Adipocyte (in vitro differentiated cells): ENCODE data around the gene GOLGA8R.
"Not testable (repeated sequence)": the region's sequence is repeated elsewhere in the genome, so short reads cannot be mapped to it uniquely, and the experiment has no call there.

Experiments
- DNase-seq: peaks from one replicate; pipeline ENCODE4 v3.0.0-alpha.2; 2015; ENCODE audit warnings: low read depth
- H3K27me3 ChIP-seq: replicated peaks from 2 replicates; pipeline ENCODE4 v1.7.0; 2013; ENCODE audit warnings: mild to moderate bottlenecking, low read length, moderate library complexity; ENCODE audit not compliant: control insufficient read depth, insufficient read depth
- H3K36me3 ChIP-seq: 2 replicates; pipeline ENCODE4 v1.7.0; 2013; ENCODE audit warnings: low read length, mild to moderate bottlenecking, moderate library complexity; ENCODE audit not compliant: control insufficient read depth, insufficient read depth, severe bottlenecking
- H3K4me1 ChIP-seq: 2 replicates; pipeline ENCODE4 v1.7.0; 2013; ENCODE audit warnings: mild to moderate bottlenecking, low read length, moderate library complexity; ENCODE audit not compliant: control insufficient read depth, insufficient read depth
- H3K4me3 ChIP-seq: 2 replicates; pipeline ENCODE4 v1.7.0; 2013; ENCODE audit warnings: mild to moderate bottlenecking, low read length, moderate library complexity
- H3K9ac ChIP-seq: 2 replicates; pipeline ENCODE4 v1.7.0; 2013; ENCODE audit warnings: mild to moderate bottlenecking, low read length, moderate library complexity
- H3K9me3 ChIP-seq: 2 replicates; pipeline ENCODE4 v1.7.0; 2013; ENCODE audit warnings: mild to moderate bottlenecking, low read length, moderate library complexity; ENCODE audit not compliant: control insufficient read depth

The GOLGA8R gene

DNA sequence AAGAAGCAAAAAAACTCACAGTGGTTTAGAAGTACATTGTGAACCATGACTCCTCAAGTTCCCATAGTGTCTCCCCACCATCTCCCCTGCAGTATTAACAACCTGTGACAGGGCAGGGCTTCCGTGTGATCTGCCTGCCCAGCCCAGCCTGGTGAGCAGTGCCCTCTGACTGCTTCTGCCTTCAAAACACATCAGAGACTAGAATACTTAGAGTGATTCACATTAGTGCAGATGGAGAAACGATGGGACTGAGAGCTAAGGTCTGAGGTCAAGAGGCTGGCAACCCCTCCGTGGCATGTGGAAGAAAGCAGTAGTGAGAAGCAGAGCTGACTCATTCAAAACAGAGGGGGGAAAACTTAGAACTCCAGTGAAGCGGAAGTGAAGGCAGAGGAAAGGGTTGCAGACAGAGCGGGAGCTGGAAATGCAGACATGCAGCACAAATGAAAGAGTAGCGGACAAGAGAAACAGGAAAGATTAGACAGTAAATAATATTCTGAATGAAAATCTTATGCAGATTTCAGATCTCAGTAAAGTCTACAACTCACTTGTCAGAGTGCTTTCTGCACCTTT lies 27.7 kb downstream of the GOLGA8R start:
- not testable (repeated sequence) for H3K9ac ChIP-seq

DNA sequence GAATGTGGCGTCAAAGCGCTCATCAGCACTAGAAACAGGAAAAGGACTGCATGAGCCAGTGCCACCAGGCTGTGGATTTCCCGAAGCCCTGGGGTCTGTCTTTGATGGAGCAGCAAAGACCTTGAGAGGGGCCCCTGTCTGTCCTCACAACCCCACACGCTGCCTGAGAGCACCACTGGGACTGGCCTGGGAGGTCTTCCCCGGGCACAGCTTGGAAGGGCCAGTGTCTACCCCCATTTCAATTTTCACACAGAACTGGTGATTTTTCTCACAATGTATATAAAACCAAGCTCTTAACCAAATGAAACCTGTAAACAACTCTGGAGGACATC lies 37.0 kb downstream of the GOLGA8R start:
- not testable (repeated sequence) for H3K4me3 ChIP-seq, H3K4me1 ChIP-seq, H3K27me3 ChIP-seq, H3K9ac ChIP-seq, H3K36me3 ChIP-seq, DNase-seq, H3K9me3 ChIP-seq

More for the DNA sequence above, 27.7 kb downstream of the GOLGA8R start:
- not testable (repeated sequence) for H3K36me3 ChIP-seq, H3K9me3 ChIP-seq, H3K4me3 ChIP-seq, H3K4me1 ChIP-seq, DNase-seq, H3K27me3 ChIP-seq

DNA sequence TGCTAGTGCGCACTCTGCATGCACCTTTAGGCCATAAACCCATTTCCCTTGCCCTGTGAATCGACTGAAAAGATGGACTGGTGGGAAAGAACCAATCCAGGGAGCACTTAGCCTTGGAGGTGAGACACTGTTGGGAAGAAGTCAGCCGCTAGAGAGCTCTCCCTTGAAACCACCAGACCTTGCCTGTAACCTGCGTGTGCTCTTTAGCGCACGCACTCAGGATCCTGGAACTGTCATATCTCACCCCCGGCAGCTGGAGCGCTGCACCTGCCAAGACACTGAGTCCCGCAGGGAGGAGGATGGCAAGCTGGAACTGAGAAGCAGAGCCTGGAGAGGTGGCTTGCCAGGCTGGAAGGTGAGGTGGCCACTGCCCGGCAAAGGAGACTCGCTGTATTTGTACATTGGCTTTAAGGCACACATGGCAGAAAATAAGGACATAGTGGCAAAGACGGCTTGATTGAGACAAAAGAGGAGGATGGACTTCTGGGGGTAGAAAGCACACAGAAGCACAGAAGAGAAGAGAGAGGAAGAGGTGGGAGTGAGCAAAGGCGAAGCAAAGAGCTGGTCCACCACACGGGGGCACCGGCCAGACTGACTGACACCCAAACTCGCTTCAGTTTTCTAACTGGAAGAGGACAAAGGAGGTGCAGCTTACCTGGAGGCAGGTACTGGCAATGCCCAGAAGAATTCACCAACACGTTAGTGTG lies 37.5 kb downstream of the GOLGA8R start:
- not testable (repeated sequence) for H3K36me3 ChIP-seq, H3K9me3 ChIP-seq, H3K4me3 ChIP-seq, H3K4me1 ChIP-seq, DNase-seq, H3K9ac ChIP-seq, H3K27me3 ChIP-seq

- not testable (repeated sequence) for H3K4me1 ChIP-seq, H3K27me3 ChIP-seq, H3K9ac ChIP-seq, H3K36me3 ChIP-seq, H3K9me3 ChIP-seq, H3K4me3 ChIP-seq
- DNase-seq: peak; percentile 0
Measured at GRCh38 chr15:30375872-30376271, 38.2 kb downstream of the GOLGA8R start.

- H3K9me3 ChIP-seq, H3K9ac ChIP-seq, H3K4me3 ChIP-seq, H3K4me1 ChIP-seq, DNase-seq, H3K36me3 ChIP-seq, H3K27me3 ChIP-seq: not testable (repeated sequence)
Measured at GRCh38 chr15:30374862-30375261, 39.2 kb downstream of the GOLGA8R start.

DNA sequence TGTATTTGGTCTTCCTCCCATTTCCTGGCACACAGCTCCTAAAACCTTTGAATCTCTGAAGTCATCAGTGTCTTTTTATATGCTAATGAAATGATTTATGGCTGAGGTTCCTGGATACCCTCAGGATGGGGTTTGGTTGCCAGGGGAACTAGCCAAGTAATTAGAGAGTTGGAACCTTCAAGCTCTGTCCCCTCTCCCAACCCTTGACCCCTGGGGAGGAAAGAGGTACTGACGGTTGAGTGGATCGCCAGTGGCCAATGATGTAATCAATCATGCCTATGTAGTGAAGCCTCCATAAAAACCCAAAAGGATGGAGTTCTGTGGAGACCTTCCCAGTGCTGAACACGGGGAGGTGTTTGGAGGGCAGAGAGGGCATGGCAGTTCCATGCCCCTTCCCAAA lies 45.8 kb downstream of the GOLGA8R start:
- H3K36me3 ChIP-seq: not testable (repeated sequence)

GRCh38 chr15:30367246-30367645 lies 46.8 kb downstream of the GOLGA8R start:
- not testable (repeated sequence) for H3K36me3 ChIP-seq, H3K27me3 ChIP-seq, DNase-seq, H3K4me1 ChIP-seq, H3K4me3 ChIP-seq, H3K9ac ChIP-seq, H3K9me3 ChIP-seq

More for the DNA sequence above, 45.8 kb downstream of the GOLGA8R start:
- not testable (repeated sequence) for H3K9ac ChIP-seq, DNase-seq, H3K9me3 ChIP-seq, H3K4me3 ChIP-seq, H3K4me1 ChIP-seq, H3K27me3 ChIP-seq

GRCh38 chr15:30361404-30361803 lies 52.7 kb downstream of the GOLGA8R start:
- not testable (repeated sequence) for H3K9ac ChIP-seq, H3K4me1 ChIP-seq, H3K9me3 ChIP-seq, H3K27me3 ChIP-seq, H3K36me3 ChIP-seq, H3K4me3 ChIP-seq, DNase-seq

GRCh38 chr15:30360990-30361389 lies 53.1 kb downstream of the GOLGA8R start:
- H3K9ac ChIP-seq: not testable (repeated sequence)

GRCh38 chr15:30355043-30355442 lies 59.0 kb downstream of the GOLGA8R start:
- not testable (repeated sequence) for H3K27me3 ChIP-seq, H3K36me3 ChIP-seq, H3K9ac ChIP-seq, DNase-seq, H3K9me3 ChIP-seq, H3K4me3 ChIP-seq, H3K4me1 ChIP-seq

More at GRCh38 chr15:30360990-30361389, 53.1 kb downstream of the GOLGA8R start:
- H3K4me1 ChIP-seq, H3K36me3 ChIP-seq, DNase-seq, H3K4me3 ChIP-seq, H3K27me3 ChIP-seq, H3K9me3 ChIP-seq: not testable (repeated sequence)
